Adrenal gland (tissue), 12 donors: ENCODE results near the gene ZFHX3. TPM values are rescaled to one million over a fixed set of nuclear protein-coding genes. Genes with fewer than 3 reads are reported as not detected.

Experiments used
- DNase-seq, 7 donors: peaks; one replicate each; pipeline ENCODE4 v3.0.0-alpha.2; 2019 to 2020
- H3K27ac ChIP-seq, 5 donors: fragments of 200-600 bp; sonication (generic) in 4 of 5; 1 replicate in 3 of 5; 2 replicates in 2 of 5; pipeline versions ENCODE4 v1.5.1 to v1.8.0; 2016 to 2020; ENCODE audit warnings: mild to moderate bottlenecking in 1 of 5
- H3K27me3 ChIP-seq: fragments of 200-600 bp; 2 replicates; pipeline ENCODE4 v1.8.0; 2021
- H3K36me3 ChIP-seq, 2 donors: fragments of 200-600 bp; replicated peaks in 1 of 2; 1 replicate in 1 of 2; 2 replicates in 1 of 2; pipeline versions ENCODE4 v1.5.1 to v1.8.0; 2018 to 2022
- H3K4me1 ChIP-seq, 2 donors: fragments of 200-600 bp; replicated peaks in 1 of 2; 1 replicate in 1 of 2; 2 replicates in 1 of 2; pipeline versions ENCODE4 v1.5.1 to v1.8.0; 2018 to 2021
- H3K4me3 ChIP-seq, 4 donors: fragments of 200-600 bp; sonication (generic) in 3 of 4; one replicate each; pipeline ENCODE4 v1.5.1; 2016 to 2018
- H3K9me3 ChIP-seq, 3 donors: fragments of 200-600 bp; sonication (generic) in 1 of 3; replicated peaks in 1 of 3; 1 replicate in 2 of 3; 2 replicates in 1 of 3; pipeline versions ENCODE4 v1.5.1 to v1.8.0; 2016 to 2021
- CTCF ChIP-seq, 6 experiments: fragments of 450-650 bp in 4 of 6; fragments of 200-600 bp in 2 of 6; sonication (generic) in 1 of 6; IDR thresholded peaks; 1 replicate in 5 of 6; 2 replicates in 1 of 6; pipeline versions ENCODE4 v1.5.1 to v1.8.0; 2016 to 2021; ENCODE audit warnings: antibody characterized with exemption in 6 of 6, mild to moderate bottlenecking in 2 of 6, moderate library complexity in 1 of 6
- POLR2A ChIP-seq, 2 donors: fragments of 450-650 bp; IDR thresholded peaks; one replicate each; pipeline ENCODE4 v1.6.1; 2017; ENCODE audit warnings: antibody characterized with exemption in 2 of 2, mild to moderate bottlenecking in 2 of 2, moderate library complexity in 1 of 2
- WGBS, 4 donors: extraction: QIAGEN DNeasy Blood & Tissue Kit in 2 of 4; methylation state at CpG; one replicate each; pipeline versions ENCODE4 v1.1.5 to v1.1.7; 2013 to 2017; 5-methylcytosine and 5-hydroxymethylcytosine counted together
- intact Hi-C, 2 donors: fragments of 100-400 bp; cut with DNase I; formaldehyde crosslinking; loops; one replicate each; pipeline versions ENCODE4 v1.14.1 to v1.15.0; 2022 to 2023
- polyA plus RNA-seq, 3 donors: library from polyadenylated mRNA; stranded (reverse); fragments of 200-250 nt in 2 of 3; fragments of 350-450 nt in 1 of 3; fragmentation: Illumina TruSeq in 1 of 3; extraction: RNeasy Lipid Tissue Mini Kit (QIAGEN cat#74804) in 1 of 3; gene quantifications; one replicate each; pipeline ENCODE4 v1.2.3, GENCODE V29; 2013 to 2014
- total RNA-seq, 9 donors: library from RNA; depleted of rRNA in 4 of 9; stranded (reverse); fragments of >200 nt in 4 of 9; fragments of 120-200 nt in 1 of 9; fragmentation: NEBNext Ultra II Directional in 1 of 9; extraction: Animal tissue kit (Norgen Biotek cat#: 25700) in 1 of 9; gene quantifications; one replicate each; pipeline versions ENCODE4 v1.1.0 to v1.2.4, GENCODE V29; 2013 to 2023
- donor health status: healthy with polysubstance abuse.
- donor health status: Bipolar disorder and iron deficiency.
- donor health status: DM: yes; HTN: yes; CAD: no.
- donor health status: DM: no; HTN: no; CAD: no.
- donor health status: DM: no; HTN: no; CAD: no.
- donor health status: DM: yes; HTN: yes; CAD: no.

The ZFHX3 gene
- total and polyA plus RNA-seq, 12 donors, result 2.4 to 31.6 (median 19.3) TPM

GRCh38 chr16:72969146-72969545 lies 78.8 kb downstream of the ZFHX3 start:
- H3K27ac ChIP-seq, result no peak overlapping the region
- TF ChIP-seq CTCF (IDR thresholded peaks at IDR 0.05) (no peak), POLR2A (IDR thresholded peaks at IDR 0.05) (no peak)
- no peaks in the 10 kb centered on the region for H3K9me3 ChIP-seq
- H3K36me3 ChIP-seq, result no peaks in the 10 kb centered on the region
- WGBS, 4 donors, result 80 to 93% (median 87%) methylated on average over 7 of the region's 7 CpGs
- H3K4me3 ChIP-seq, result no peak overlapping the region
- peaks cover 0 to 17% of the 10 kb centered on the region in 2 donors for H3K4me1 ChIP-seq
- H3K27me3 ChIP-seq, result no peaks in the 10 kb centered on the region
- no peak for DNase-seq
- intact Hi-C loops, result no loop called here

- Histone ChIP-seq H3K27ac (peak overlapping the region in 2 of 5 donors; percentile 27 to 30), H3K36me3 (no peaks in the 10 kb centered on the region), H3K4me1 (peaks cover 0 to 11% of the 10 kb centered on the region in 2 donors), H3K27me3 (no peaks in the 10 kb centered on the region), H3K9me3 (no peaks in the 10 kb centered on the region), H3K4me3 (no peak overlapping the region)
- intact Hi-C loops, result no loop called here
- 31 to 61% (median 46%) methylated on average over 5 of the region's 5 CpGs for WGBS, 4 donors
- no peak for TF ChIP-seq POLR2A (IDR thresholded peaks at IDR 0.05)
- TF ChIP-seq CTCF (IDR thresholded peaks at IDR 0.05), result no peak
- no peak for DNase-seq
Measured at GRCh38 chr16:72967941-72968340, 80.0 kb downstream of the ZFHX3 start.

GRCh38 chr16:72963533-72964315 lies 84.2 kb downstream of the ZFHX3 start:
- DNase-seq, result no peak
- no peaks in the 10 kb centered on the region for H3K4me1 ChIP-seq
- intact Hi-C loops, result no loop called here
- no peak overlapping the region for H3K27ac ChIP-seq
- peaks cover 0 to 12% of the 10 kb centered on the region in 2 donors for H3K36me3 ChIP-seq
- TF ChIP-seq CTCF (IDR thresholded peaks at IDR 0.05), result no peak
- TF ChIP-seq POLR2A (IDR thresholded peaks at IDR 0.05), result no peak
- 72 to 79% (median 77%) methylated on average over 10 of the region's 10 CpGs for WGBS, 4 donors
- H3K9me3 ChIP-seq, result no peaks in the 10 kb centered on the region
- H3K4me3 ChIP-seq, result no peak overlapping the region
- H3K27me3 ChIP-seq, result no peaks in the 10 kb centered on the region

- no peaks in the 10 kb centered on the region for H3K27me3 ChIP-seq
- intact Hi-C loops, result no loop called here
- WGBS, 4 donors, result 92 to 97% (median 94%) methylated on average over 7 to 8 of the region's 8 CpGs
Measured at GRCh38 chr16:72962347-72962746, 85.6 kb downstream of the ZFHX3 start.

More at GRCh38 chr16:72962347-72962746, 85.6 kb downstream of the ZFHX3 start:
- no peak for DNase-seq
- Histone ChIP-seq H3K27ac (no peak overlapping the region), H3K4me1 (no peaks in the 10 kb centered on the region), H3K4me3 (no peak overlapping the region), H3K36me3 (peaks cover 0 to 21% of the 10 kb centered on the region in 2 donors), H3K9me3 (no peaks in the 10 kb centered on the region)
- TF ChIP-seq CTCF (IDR thresholded peaks at IDR 0.05) (no peak), POLR2A (IDR thresholded peaks at IDR 0.05) (no peak)
